ENCODE measurements around the gene ZNRD2.

DNA sequence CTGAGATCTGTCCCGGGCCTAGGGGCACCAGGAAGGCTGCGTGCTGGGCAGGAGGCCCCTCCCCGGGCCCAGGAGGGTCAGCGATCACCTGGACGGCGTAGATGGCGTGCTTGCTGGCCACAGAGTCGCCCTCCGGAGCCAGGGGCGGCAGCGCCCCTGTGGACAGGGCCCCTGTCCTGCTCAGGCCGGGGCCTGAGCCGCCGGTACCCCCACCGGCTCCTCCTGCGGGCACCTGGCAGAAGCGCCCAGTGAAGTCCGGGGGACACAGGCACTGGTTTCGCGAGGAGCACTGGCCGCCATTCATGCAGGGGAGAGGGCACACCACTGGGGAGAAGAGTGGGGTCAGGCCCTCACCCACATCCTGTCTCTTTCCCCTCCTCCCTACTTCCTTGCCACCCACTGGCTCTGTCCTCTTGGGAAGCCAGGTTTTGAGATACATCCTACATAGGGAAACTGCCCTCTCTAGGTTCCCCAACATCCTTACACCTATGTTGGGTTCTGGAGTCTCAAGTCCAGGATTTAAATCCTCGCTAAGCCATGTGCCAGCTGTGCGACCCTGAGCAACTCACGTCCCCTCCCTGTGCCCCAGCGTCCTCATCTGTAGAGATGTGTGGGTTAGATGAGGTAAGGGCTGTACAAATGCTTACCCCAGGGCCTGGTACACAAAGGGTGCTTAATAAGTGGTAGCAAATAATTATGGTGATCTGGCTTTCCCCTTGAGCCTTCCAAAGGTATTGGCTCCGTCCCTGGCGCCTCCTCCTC is 16.0 kb upstream of the ZNRD2 start:
- TF ChIP-seq CEBPB (IDR thresholded peaks at IDR 0.05; ENCODE audit: borderline replicate concordance in 1 of 2, low read depth in 2 of 2, low read length in 2 of 2) (no peak), CTCF (IDR thresholded peaks at IDR 0.05 in 2 of 3, conservative IDR thresholded peaks at IDR 0.05 in 1 of 3; ENCODE audit: control insufficient read depth in 2 of 3, extremely low read depth in 1 of 3, insufficient read depth in 1 of 3, low read depth in 3 of 3, low read length in 3 of 3) (no peak), POLR2A (IDR thresholded peaks at IDR 0.05; ENCODE audit: low read depth, low read length) (no peak), EZH2 (IDR thresholded peaks at IDR 0.05; ENCODE audit: borderline replicate concordance, control insufficient read depth, low read depth, low read length) (no peak), CHD1 (IDR thresholded peaks at IDR 0.05; ENCODE audit: low read depth, low read length) (no peak), NR2F1 (conservative IDR thresholded peaks at IDR 0.05) (no peak)
- TF ChIP-seq, protein P1, sequence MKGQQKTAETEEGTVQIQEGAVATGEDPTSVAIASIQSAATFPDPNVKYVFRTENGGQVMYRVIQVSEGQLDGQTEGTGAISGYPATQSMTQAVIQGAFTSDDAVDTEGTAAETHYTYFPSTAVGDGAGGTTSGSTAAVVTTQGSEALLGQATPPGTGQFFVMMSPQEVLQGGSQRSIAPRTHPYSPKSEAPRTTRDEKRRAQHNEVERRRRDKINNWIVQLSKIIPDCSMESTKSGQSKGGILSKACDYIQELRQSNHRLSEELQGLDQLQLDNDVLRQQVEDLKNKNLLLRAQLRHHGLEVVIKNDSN (IDR thresholded peaks at IDR 0.05; ENCODE audit: borderline replicate concordance, extremely low read length, insufficient read depth, low read depth, low read length), result no peak
- TF ChIP-seq, protein P2, sequence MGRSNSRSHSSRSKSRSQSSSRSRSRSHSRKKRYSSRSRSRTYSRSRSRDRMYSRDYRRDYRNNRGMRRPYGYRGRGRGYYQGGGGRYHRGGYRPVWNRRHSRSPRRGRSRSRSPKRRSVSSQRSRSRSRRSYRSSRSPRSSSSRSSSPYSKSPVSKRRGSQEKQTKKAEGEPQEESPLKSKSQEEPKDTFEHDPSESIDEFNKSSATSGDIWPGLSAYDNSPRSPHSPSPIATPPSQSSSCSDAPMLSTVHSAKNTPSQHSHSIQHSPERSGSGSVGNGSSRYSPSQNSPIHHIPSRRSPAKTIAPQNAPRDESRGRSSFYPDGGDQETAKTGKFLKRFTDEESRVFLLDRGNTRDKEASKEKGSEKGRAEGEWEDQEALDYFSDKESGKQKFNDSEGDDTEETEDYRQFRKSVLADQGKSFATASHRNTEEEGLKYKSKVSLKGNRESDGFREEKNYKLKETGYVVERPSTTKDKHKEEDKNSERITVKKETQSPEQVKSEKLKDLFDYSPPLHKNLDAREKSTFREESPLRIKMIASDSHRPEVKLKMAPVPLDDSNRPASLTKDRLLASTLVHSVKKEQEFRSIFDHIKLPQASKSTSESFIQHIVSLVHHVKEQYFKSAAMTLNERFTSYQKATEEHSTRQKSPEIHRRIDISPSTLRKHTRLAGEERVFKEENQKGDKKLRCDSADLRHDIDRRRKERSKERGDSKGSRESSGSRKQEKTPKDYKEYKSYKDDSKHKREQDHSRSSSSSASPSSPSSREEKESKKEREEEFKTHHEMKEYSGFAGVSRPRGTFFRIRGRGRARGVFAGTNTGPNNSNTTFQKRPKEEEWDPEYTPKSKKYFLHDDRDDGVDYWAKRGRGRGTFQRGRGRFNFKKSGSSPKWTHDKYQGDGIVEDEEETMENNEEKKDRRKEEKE (IDR thresholded peaks at IDR 0.05), result no peak
